DOHH2 (cell line): ENCODE measurements around the gene FGF7.

ENCODE experiments used
- H3F3A ChIP-seq: fragments of 200-600 bp; sonication (generic), shearing (Covaris generic); 2 replicates; pipeline ENCODE4 v1.6.0; 2016; ENCODE audit warnings: antibody characterized with exemption, mild to moderate bottlenecking; ENCODE audit not compliant: control insufficient read depth, insufficient read depth
- H3K27ac ChIP-seq: fragments of 200-600 bp; sonication (generic); 2 replicates; pipeline ENCODE4 v1.5.1; 2014; ENCODE audit warnings: low read depth, mild to moderate bottlenecking, low read length, moderate library complexity
- H3K27me3 ChIP-seq: fragments of 200-600 bp; sonication (generic); 2 replicates; pipeline ENCODE4 v1.6.1; 2014; ENCODE audit warnings: mild to moderate bottlenecking, low read length, mixed read lengths; ENCODE audit not compliant: control insufficient read depth
- H3K36me3 ChIP-seq: fragments of 200-600 bp; sonication (generic); 2 replicates; pipeline ENCODE4 v1.6.1; 2014; ENCODE audit warnings: mild to moderate bottlenecking, low read length, moderate library complexity, mixed read lengths; ENCODE audit not compliant: control insufficient read depth
- H3K4me1 ChIP-seq: fragments of 200-600 bp; sonication (generic); 2 replicates; pipeline ENCODE4 v1.6.1; 2014; ENCODE audit warnings: mild to moderate bottlenecking, low read length, mixed read lengths; ENCODE audit not compliant: control insufficient read depth
- H3K4me2 ChIP-seq: fragments of 200-600 bp; sonication (generic); 2 replicates; pipeline ENCODE4 v1.6.0; 2014; ENCODE audit warnings: mild to moderate bottlenecking, low read length, moderate library complexity
- H3K4me3 ChIP-seq: fragments of 200-600 bp; sonication (generic); 2 replicates; pipeline ENCODE4 v1.5.1; 2014; ENCODE audit warnings: mild to moderate bottlenecking, low read length, mixed read lengths
- H3K79me2 ChIP-seq: fragments of 200-600 bp; sonication (generic); 2 replicates; pipeline ENCODE4 v1.6.1; 2014; ENCODE audit warnings: mild to moderate bottlenecking, low read length, mixed read lengths; ENCODE audit not compliant: control insufficient read depth
- H3K9me2 ChIP-seq: fragments of 200-600 bp; sonication (generic); replicated peaks from 2 replicates; pipeline ENCODE4 v1.6.1; 2014; ENCODE audit warnings: mild to moderate bottlenecking, low read length, mixed read lengths; ENCODE audit not compliant: control insufficient read depth
- H3K9me3 ChIP-seq: fragments of 200-600 bp; sonication (generic); 2 replicates; pipeline ENCODE4 v1.6.1; 2014; ENCODE audit warnings: antibody characterized with exemption, low read length, mixed read lengths; ENCODE audit not compliant: control insufficient read depth, insufficient read depth
- H4K20me1 ChIP-seq: fragments of 200-600 bp; sonication (generic); 2 replicates; pipeline ENCODE4 v1.6.0; 2014; ENCODE audit warnings: low read depth, mild to moderate bottlenecking, antibody characterized with exemption, low read length, moderate library complexity; ENCODE audit not compliant: control insufficient read depth, insufficient read depth
- EZH2phosphoT487 ChIP-seq: fragments of 200-600 bp; sonication (generic); IDR thresholded peaks from 2 replicates; pipeline ENCODE4 v1.6.1; 2017; ENCODE audit warnings: borderline replicate concordance, mild to moderate bottlenecking, antibody characterized with exemption, low read length, moderate library complexity, mixed read lengths
- TF ChIP-seq, protein P1 (sequence below): fragments of 200-600 bp; sonication (generic); IDR thresholded peaks from one replicate; pipeline ENCODE4 v1.5.1; 2014; ENCODE audit warnings: antibody characterized with exemption, mild to moderate bottlenecking, low read depth, low read length; ENCODE audit not compliant: poor library complexity, severe bottlenecking

FGF7 gene

DNA sequence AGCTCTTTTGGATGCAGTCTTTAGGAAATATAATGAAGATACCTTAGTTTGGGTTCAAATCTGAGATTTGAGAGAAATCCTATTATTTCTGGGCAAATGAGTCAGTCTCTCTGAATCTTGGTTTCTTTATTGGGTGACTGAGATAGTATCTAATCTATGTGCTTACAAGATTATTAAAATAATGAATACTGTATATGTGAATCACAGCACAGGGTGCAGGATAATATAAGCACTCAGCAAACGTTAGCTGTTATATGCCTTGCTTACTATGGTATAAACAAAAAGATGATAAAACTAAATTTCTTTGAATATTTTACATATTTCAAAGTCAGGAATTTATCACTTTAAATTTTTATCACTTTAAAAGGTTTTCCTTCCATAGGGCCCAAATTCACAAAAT, 29.6 kb downstream of the FGF7 start:
- no peaks in the 10 kb centered on the region for H3F3A ChIP-seq
- H3K79me2 ChIP-seq, result no peaks in the 10 kb centered on the region
- H3K9me3 ChIP-seq, result no peaks in the 10 kb centered on the region
- no peaks in the 10 kb centered on the region for H4K20me1 ChIP-seq
- H3K27ac ChIP-seq, result no peak overlapping the region
- H3K4me1 ChIP-seq, result no peaks in the 10 kb centered on the region
- no peaks in the 10 kb centered on the region for H3K9me2 ChIP-seq
- H3K36me3 ChIP-seq, result no peaks in the 10 kb centered on the region
- H3K4me3 ChIP-seq, result no peak overlapping the region
- TF ChIP-seq, protein P1, sequence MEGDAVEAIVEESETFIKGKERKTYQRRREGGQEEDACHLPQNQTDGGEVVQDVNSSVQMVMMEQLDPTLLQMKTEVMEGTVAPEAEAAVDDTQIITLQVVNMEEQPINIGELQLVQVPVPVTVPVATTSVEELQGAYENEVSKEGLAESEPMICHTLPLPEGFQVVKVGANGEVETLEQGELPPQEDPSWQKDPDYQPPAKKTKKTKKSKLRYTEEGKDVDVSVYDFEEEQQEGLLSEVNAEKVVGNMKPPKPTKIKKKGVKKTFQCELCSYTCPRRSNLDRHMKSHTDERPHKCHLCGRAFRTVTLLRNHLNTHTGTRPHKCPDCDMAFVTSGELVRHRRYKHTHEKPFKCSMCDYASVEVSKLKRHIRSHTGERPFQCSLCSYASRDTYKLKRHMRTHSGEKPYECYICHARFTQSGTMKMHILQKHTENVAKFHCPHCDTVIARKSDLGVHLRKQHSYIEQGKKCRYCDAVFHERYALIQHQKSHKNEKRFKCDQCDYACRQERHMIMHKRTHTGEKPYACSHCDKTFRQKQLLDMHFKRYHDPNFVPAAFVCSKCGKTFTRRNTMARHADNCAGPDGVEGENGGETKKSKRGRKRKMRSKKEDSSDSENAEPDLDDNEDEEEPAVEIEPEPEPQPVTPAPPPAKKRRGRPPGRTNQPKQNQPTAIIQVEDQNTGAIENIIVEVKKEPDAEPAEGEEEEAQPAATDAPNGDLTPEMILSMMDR, result no peak
- TF ChIP-seq EZH2phosphoT487, result no peak
- no peaks in the 10 kb centered on the region for H3K27me3 ChIP-seq
- H3K4me2 ChIP-seq, result no peak overlapping the region

DNA sequence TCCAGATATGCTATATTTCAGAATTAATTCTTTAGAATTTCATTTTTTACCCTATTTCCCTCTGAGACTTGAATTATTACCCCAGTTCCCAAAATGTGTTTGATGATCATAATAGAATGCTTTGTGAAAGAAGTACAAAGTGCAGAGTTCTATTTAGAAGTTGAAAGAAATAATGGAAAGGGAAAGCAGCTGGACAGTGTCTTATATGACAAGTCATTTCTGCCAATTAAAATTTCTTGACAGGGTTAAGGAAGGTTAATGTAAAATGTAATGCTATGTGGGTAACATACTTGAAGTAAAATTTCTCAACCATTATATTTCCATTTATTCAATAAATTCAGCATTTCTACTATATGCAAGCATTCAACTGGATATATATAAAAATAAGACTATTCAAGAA, 33.1 kb downstream of the FGF7 start:
- Histone ChIP-seq H3K4me2 (no peak overlapping the region), H3K9me2 (no peaks in the 10 kb centered on the region), H3K27me3 (peaks cover 6% of the 10 kb centered on the region), H3K36me3 (no peaks in the 10 kb centered on the region), H3F3A (no peaks in the 10 kb centered on the region), H3K4me1 (no peaks in the 10 kb centered on the region), H3K27ac (no peak overlapping the region), H3K79me2 (no peaks in the 10 kb centered on the region), H3K4me3 (no peak overlapping the region), H4K20me1 (no peaks in the 10 kb centered on the region), H3K9me3 (no peaks in the 10 kb centered on the region)
- no peak for TF ChIP-seq EZH2phosphoT487
- TF ChIP-seq, protein P1, result no peak

DNA sequence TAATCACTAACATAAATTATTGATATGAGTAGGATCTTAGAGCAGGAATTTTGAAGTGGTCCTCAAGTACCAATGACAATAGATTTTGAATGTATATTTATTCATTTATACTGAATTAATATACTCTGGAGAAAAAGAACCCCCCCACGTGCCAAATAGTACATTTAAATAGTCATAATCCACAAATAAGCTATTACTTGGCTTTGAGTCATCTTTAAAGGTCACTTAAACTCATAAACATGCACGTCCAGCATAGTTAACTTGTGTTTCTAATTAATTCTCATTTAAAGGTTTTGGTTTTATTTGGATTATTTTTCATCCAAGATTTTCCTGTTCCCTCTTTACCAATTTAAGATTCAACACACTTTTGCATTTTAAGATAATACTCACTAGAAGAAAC, 35.1 kb downstream of the FGF7 start:
- Histone ChIP-seq H3K27me3 (peaks cover 8% of the 10 kb centered on the region), H4K20me1 (no peaks in the 10 kb centered on the region), H3K36me3 (no peaks in the 10 kb centered on the region), H3F3A (no peaks in the 10 kb centered on the region), H3K4me3 (no peak overlapping the region), H3K4me2 (no peak overlapping the region), H3K4me1 (no peaks in the 10 kb centered on the region), H3K79me2 (no peaks in the 10 kb centered on the region), H3K9me2 (no peaks in the 10 kb centered on the region), H3K27ac (no peak overlapping the region), H3K9me3 (no peaks in the 10 kb centered on the region)
- TF ChIP-seq EZH2phosphoT487, result no peak
- TF ChIP-seq, protein P1, result no peak

DNA sequence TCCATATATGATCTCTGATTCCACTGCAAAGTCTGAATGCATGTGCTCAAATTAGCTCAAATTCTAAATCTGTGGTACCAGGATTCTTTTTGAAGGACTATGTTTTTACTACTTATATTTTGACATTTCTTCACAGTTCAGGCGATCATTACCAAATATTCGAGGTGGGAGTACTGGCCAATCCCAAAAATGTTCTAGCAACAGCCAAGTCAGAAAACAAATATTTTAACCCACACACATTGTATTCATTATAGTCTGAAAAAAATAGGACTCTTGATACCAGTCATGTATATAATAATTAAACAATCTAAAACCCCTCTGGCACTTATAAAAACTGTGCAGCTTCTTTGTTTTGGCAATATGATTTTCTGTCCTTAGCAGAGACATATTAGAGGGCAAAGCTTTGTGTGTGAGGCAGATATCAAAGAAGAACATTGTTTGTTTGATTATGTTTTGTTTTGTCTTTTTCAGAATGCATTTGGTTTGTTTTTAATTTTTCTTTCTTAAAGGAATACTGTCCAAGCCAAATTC, 37.4 kb downstream of the FGF7 start:
- H3K27me3 ChIP-seq, result peaks cover 8% of the 10 kb centered on the region
- no peaks in the 10 kb centered on the region for H3K79me2 ChIP-seq
- no peak for TF ChIP-seq EZH2phosphoT487
- TF ChIP-seq, protein P1, result no peak
- no peaks in the 10 kb centered on the region for H3F3A ChIP-seq
- no peak overlapping the region for H3K4me2 ChIP-seq
- no peaks in the 10 kb centered on the region for H3K9me2 ChIP-seq
- no peaks in the 10 kb centered on the region for H3K36me3 ChIP-seq
- no peak overlapping the region for H3K4me3 ChIP-seq
- no peaks in the 10 kb centered on the region for H3K9me3 ChIP-seq
- H3K27ac ChIP-seq, result no peak overlapping the region
- no peaks in the 10 kb centered on the region for H4K20me1 ChIP-seq
- H3K4me1 ChIP-seq, result no peaks in the 10 kb centered on the region
